Measurements from ENCODE around the gene ATP12A.

Gene ATP12A
- total RNA-seq = 0 to 0.77 (median 0.04) reads per million in 3 experiments

GRCh38 chr13:24680258-24680920 is at the start of gene ATP12A:
TSS of gene ATP12A (plus strand) at chr13:24680408. CDS start at chr13:24680744, 336 bp downstream.
- DNase-seq = peak; percentile 4

GRCh38 chr13:24630851-24631620 is 49.2 kb upstream of the ATP12A start:
- no peak for DNase-seq

GRCh38 chr13:24631922-24632321 is 48.3 kb upstream of the ATP12A start:
- no peak for DNase-seq

GRCh38 chr13:24632382-24633121 is 47.7 kb upstream of the ATP12A start:
- no peak for DNase-seq

GRCh38 chr13:24636776-24637175 is 43.4 kb upstream of the ATP12A start:
- no peak for DNase-seq

- DNase-seq = no peak
Observed at GRCh38 chr13:24638096-24638495, 42.1 kb upstream of the ATP12A start.

- no peak for DNase-seq
Observed at GRCh38 chr13:24640752-24641151, 39.5 kb upstream of the ATP12A start.

- no peak for DNase-seq
Observed at GRCh38 chr13:24642219-24642618, 38.0 kb upstream of the ATP12A start.

- DNase-seq = no peak
Observed at GRCh38 chr13:24644036-24644435, 36.2 kb upstream of the ATP12A start.

- DNase-seq = no peak
Observed at GRCh38 chr13:24648271-24648670, 31.9 kb upstream of the ATP12A start.

GRCh38 chr13:24648983-24649687 is 31.1 kb upstream of the ATP12A start:
- no peak for DNase-seq

- no peak for DNase-seq
Observed at GRCh38 chr13:24649688-24650043, 30.5 kb upstream of the ATP12A start.

GRCh38 chr13:24650161-24650560 is 30.0 kb upstream of the ATP12A start:
- DNase-seq = no peak

GRCh38 chr13:24651718-24652345 is 28.4 kb upstream of the ATP12A start:
- no peak for DNase-seq

- DNase-seq = no peak
Observed at GRCh38 chr13:24652359-24652758, 27.8 kb upstream of the ATP12A start.

GRCh38 chr13:24654741-24655140 is 25.5 kb upstream of the ATP12A start:
- no peak for DNase-seq

- no peak for DNase-seq
Observed at GRCh38 chr13:24659239-24659638, 21.0 kb upstream of the ATP12A start.

- no peak for DNase-seq
Observed at GRCh38 chr13:24660023-24660741, 20.0 kb upstream of the ATP12A start.

- DNase-seq = no peak
Observed at GRCh38 chr13:24661713-24662112, 18.5 kb upstream of the ATP12A start.

- no peak for DNase-seq
Observed at GRCh38 chr13:24662195-24663088, 17.8 kb upstream of the ATP12A start.

- DNase-seq = no peak
Observed at GRCh38 chr13:24663089-24663395, 17.2 kb upstream of the ATP12A start.

Measured in central memory CD4-positive, alpha-beta T cell (primary cell).